HUES64 (cell line): ENCODE measurements around the gene SUN5.

Experiments
- H3K27ac ChIP-seq: 2 replicates; pipeline ENCODE4 v1.7.0; 2013; ENCODE audit warnings: low read depth, low read length, inconsistent platforms
- H3K27me3 ChIP-seq: 2 replicates; pipeline ENCODE4 v1.6.1; 2013; ENCODE audit warnings: mild to moderate bottlenecking, low read length; ENCODE audit not compliant: insufficient read depth
- H3K36me3 ChIP-seq: 2 replicates; pipeline ENCODE4 v1.6.1; 2013; ENCODE audit warnings: mild to moderate bottlenecking, low read length; ENCODE audit not compliant: insufficient read depth
- H3K4me1 ChIP-seq: 2 replicates; pipeline ENCODE4 v1.6.1; 2013; ENCODE audit warnings: mild to moderate bottlenecking, low read length, moderate library complexity; ENCODE audit not compliant: insufficient read depth
- H3K4me3 ChIP-seq: 2 replicates; pipeline ENCODE4 v1.5.1; 2013; ENCODE audit warnings: mild to moderate bottlenecking, low read length, moderate library complexity
- H3K9ac ChIP-seq: 2 replicates; pipeline ENCODE4 v1.6.1; 2013; ENCODE audit warnings: mild to moderate bottlenecking, low read depth, low read length
- H3K9me3 ChIP-seq: 2 replicates; pipeline ENCODE4 v1.6.1; 2013; ENCODE audit warnings: low read depth, low read length; ENCODE audit not compliant: insufficient read depth
- WGBS: fragments of 150-250, 120-280 bp; methylation state at CpG from one replicate; pipeline ENCODE4 v1.1.7; 2013; ENCODE audit warnings: missing lambda C conversion rate; 5-methylcytosine and 5-hydroxymethylcytosine counted together

The SUN5 gene

DNA sequence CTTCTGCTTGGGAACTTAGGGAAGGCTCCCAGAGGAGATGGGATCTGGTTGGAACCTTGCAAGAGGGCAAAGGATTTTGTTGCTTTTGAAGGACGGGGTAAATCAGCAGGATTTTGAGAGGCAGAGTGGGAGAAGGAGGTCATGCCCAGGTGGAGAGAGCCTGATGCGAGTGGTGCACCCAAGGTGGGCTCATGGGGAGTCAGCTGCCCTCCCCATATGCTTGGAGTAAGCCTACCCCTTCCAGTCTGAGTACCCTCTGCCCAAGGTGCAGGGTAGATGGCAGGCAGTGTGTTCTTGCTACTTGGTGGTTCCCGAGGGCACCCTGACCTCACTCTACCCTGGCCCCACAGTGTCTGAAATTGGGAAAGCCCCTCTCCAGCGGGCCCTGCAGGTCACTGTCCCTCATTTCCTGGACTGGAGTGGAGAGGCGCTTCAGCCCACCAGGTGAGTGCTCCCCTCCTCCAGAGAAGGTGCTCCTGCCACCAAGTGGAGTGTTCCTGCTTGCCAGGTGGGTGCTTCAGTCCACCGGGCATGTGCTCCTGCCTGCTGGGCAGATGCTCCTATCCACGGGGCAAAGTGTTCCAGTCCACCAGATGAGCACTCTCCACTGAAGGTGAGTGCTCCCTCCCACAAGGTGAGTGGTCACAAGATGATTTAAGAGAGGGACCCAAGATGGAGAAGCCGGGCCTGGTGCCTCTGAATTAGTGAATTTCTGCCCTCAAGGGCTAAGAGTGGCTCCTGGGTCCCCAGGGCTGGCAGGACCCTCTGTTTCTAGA lies 6.6 kb upstream of the SUN5 start:
- Histone ChIP-seq H3K4me3 (no peak overlapping the region), H3K36me3 (no peaks in the 10 kb centered on the region), H3K9ac (no peak overlapping the region), H3K4me1 (no peaks in the 10 kb centered on the region), H3K27me3 (no peaks in the 10 kb centered on the region), H3K27ac (no peak overlapping the region), H3K9me3 (no peaks in the 10 kb centered on the region)
- 88% methylated on average over 8 of the region's 8 CpGs for WGBS

GRCh38 chr20:33010133-33010504 lies 5.9 kb upstream of the SUN5 start:
- Histone ChIP-seq H3K27ac (no peak overlapping the region), H3K9me3 (peaks cover 3% of the 10 kb centered on the region; the same call in 1 of the 2 replicates), H3K9ac (no peak overlapping the region), H3K27me3 (no peaks in the 10 kb centered on the region), H3K4me3 (no peak overlapping the region), H3K36me3 (no peaks in the 10 kb centered on the region), H3K4me1 (no peaks in the 10 kb centered on the region)
- 84% methylated on average over 5 of the region's 5 CpGs for WGBS

- peaks cover 4% of the 10 kb centered on the region; the same call in 1 of the 2 replicates for H3K9me3 ChIP-seq
- H3K4me3 ChIP-seq = no peak overlapping the region
- H3K27ac ChIP-seq = no peak overlapping the region
- no peak overlapping the region for H3K9ac ChIP-seq
- no peaks in the 10 kb centered on the region for H3K4me1 ChIP-seq
- H3K27me3 ChIP-seq = no peaks in the 10 kb centered on the region
- 86% methylated on average over 19 of the region's 19 CpGs for WGBS
- H3K36me3 ChIP-seq = no peaks in the 10 kb centered on the region
Observed at GRCh38 chr20:33009214-33010132, 5.2 kb upstream of the SUN5 start.

DNA sequence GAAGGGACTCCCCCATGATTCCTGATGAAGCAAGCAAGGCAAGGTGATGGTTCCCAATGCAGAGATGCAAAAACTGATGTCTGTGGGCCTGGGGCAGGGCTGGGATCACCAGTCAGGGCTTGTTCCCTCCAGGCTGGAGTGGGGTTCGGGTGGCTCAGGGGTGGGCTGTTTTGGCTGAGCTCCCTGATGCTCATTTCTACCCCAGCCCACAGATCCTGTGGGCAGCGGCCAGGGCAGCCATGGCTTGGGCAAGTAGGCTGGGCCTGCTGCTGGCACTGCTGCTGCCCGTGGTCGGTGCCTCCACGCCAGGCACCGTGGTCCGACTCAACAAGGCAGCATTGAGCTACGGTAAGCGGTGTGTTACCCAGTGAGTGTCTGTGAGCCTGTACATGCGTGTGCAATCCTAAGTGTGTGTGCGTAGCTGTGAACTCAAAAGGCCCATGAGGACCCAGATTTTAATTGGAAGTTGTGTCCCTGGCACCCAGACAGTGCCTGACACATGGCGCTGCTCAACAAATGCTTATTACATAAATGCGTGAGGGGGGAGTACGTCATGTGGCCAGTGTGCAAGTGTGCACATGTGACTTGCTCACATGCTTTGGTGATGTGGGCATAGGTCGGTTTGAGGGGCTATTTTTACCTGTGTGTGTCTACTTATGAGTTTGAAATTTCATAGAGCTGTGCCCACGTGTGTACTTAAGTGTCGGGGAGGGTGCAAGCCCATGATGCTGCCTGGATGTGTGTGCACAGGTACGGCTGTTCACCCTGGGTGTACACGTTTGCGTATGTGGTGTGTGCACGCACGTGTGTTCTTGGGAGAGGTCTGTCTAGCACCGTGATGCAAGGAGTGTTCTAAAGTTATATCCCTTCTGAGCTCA lies 4.3 kb upstream of the SUN5 start:
- WGBS = 93% methylated on average over 23 of the region's 23 CpGs
- H3K9me3 ChIP-seq = peaks cover 4% of the 10 kb centered on the region; the same call in 1 of the 2 replicates
- no peak overlapping the region for H3K27ac ChIP-seq
- no peak overlapping the region for H3K9ac ChIP-seq
- no peaks in the 10 kb centered on the region for H3K27me3 ChIP-seq
- H3K4me1 ChIP-seq = no peaks in the 10 kb centered on the region
- H3K4me3 ChIP-seq = no peak overlapping the region
- H3K36me3 ChIP-seq = no peaks in the 10 kb centered on the region

GRCh38 chr20:33007376-33008335 lies 3.4 kb upstream of the SUN5 start, which contains the start of gene BPIFB2:
Gene BPIFB2, plus strand, starts transcription at chr20:33007704. Its CDS starts 871 bp downstream, at chr20:33008575.
- peaks cover 4% of the 10 kb centered on the region; the same call in 1 of the 2 replicates for H3K9me3 ChIP-seq
- H3K36me3 ChIP-seq = no peaks in the 10 kb centered on the region
- 93% methylated on average over 11 of the region's 11 CpGs for WGBS
- no peak within 1 kb of the TSS for H3K9ac ChIP-seq
- no peak within 1 kb of the TSS for H3K4me3 ChIP-seq
- H3K4me1 ChIP-seq = no peaks in the 10 kb centered on the region
- H3K27ac ChIP-seq = no peak within 1 kb of the TSS
- H3K27me3 ChIP-seq = no peaks in the 10 kb centered on the region

DNA sequence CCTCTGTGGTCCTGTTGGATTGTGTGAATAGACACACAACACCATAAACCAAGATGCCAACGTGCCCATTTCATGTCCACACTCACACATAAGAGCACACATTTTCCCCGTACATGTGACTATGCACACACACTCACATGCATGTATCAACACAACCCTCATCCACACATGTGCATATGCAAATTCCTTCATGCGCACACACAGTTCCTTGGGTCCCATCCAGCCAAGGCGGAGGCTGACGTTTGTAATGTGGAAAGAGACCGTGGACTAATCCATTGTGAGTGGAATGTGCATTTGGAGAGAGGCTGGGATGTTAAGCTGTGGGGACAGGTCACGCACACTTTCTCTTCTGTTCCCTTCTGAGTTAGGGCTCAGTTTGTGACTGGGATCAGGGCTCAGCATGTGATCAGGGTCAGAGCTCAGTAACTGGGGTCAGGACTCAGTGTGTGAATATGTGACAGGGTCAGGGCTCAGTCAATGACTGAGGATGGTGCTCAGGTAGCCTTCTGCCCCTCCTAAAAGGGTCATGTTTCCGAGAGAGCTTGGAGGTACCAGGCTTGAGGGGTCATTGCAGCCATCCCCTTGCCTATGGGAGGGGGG lies 2.6 kb upstream of the SUN5 start:
- Histone ChIP-seq H3K9ac (no peak overlapping the region), H3K36me3 (no peaks in the 10 kb centered on the region), H3K27ac (no peak overlapping the region), H3K4me1 (no peaks in the 10 kb centered on the region), H3K9me3 (peaks cover 4% of the 10 kb centered on the region; the same call in 1 of the 2 replicates), H3K27me3 (no peaks in the 10 kb centered on the region), H3K4me3 (no peak overlapping the region)
- 90% methylated on average over 8 of the region's 8 CpGs for WGBS

- Histone ChIP-seq H3K4me3 (no peak overlapping the region), H3K4me1 (no peaks in the 10 kb centered on the region), H3K27ac (no peak overlapping the region), H3K9ac (no peak overlapping the region), H3K9me3 (peaks cover 4% of the 10 kb centered on the region; the same call in 1 of the 2 replicates), H3K36me3 (no peaks in the 10 kb centered on the region), H3K27me3 (no peaks in the 10 kb centered on the region)
- WGBS = 88% methylated on average over 8 of the region's 8 CpGs
Observed at GRCh38 chr20:33005908-33006775, 1.9 kb upstream of the SUN5 start.

GRCh38 chr20:33005132-33005566 lies 916 bp upstream of the SUN5 start:
- no peaks in the 10 kb centered on the region for H3K27me3 ChIP-seq
- H3K4me1 ChIP-seq = no peaks in the 10 kb centered on the region
- H3K9ac ChIP-seq = no peak overlapping the region
- WGBS = 50% methylated on average over 4 of the region's 4 CpGs
- H3K36me3 ChIP-seq = no peaks in the 10 kb centered on the region
- H3K27ac ChIP-seq = no peak overlapping the region
- no peak overlapping the region for H3K4me3 ChIP-seq
- H3K9me3 ChIP-seq = peaks cover 4% of the 10 kb centered on the region; the same call in 1 of the 2 replicates
